HG03064 (cell line): ENCODE results near the gene CCDC102A.
A peak's percentile ranks its signal among the peaks of the same experiment; 100 is the strongest.

ENCODE experiments used
- ATAC-seq: cut with Tn5 transposase; IDR thresholded peaks from one replicate; pipeline ENCODE4 v1.9.1; 2021; ENCODE audit warnings: low read depth; ENCODE audit not compliant: unreplicated experiment

CCDC102A gene

DNA sequence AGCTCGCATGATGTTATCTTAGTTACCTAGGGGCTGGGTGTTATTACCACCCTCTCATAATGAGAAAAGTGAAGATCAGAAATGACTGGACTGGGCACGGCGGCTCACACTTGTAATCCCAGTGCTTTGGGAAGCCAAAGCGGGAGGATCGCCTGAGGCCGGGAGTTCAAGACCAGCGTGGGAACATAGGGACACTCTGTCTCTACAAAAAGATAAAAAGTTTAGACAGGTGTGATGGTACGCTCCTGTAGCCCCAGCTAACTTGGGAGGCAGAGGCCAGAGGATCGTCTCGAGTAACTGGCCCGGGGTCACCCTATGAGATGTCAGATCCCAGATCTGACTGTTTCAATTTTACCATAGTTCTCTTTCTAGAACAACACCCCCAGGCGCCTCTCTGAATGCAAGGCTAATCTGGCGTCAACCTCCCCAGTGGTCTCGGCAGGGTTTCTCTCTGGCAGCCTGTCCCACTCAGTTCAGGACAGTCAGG is 1.9 kb upstream of the CCDC102A start:
- ATAC-seq: no peak

DNA sequence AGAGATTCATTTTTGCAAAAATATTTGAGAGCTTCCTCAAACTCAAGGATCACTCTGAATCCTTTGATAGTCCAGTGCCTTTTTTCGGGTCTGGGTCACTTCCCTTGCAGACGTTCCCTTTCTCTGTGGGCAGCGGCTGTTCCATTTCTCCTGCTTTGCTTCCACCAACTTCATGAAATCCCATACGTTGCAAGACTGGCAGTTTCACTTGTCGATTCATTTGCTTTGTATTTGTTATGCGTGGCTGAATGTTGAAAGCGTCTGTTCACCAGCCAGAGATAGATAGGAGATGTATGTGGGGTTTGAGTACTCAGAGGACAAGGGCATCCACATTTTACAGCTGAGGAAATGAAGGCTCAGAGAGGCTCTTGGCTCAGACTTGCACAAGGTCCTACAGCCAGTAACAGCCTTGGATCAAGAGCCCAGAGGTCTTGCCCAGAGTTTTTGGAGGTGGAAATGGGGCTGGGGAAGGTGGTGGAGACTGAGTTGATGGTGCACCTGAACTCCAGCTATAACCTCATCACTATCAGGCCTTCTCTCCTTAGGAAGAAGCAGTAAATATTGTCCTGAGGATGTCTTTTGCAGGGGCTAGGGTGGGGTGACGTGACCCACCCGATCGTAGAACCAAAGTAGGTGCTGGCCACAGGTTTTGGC is 1.3 kb upstream of the CCDC102A start:
- no peak for ATAC-seq

DNA sequence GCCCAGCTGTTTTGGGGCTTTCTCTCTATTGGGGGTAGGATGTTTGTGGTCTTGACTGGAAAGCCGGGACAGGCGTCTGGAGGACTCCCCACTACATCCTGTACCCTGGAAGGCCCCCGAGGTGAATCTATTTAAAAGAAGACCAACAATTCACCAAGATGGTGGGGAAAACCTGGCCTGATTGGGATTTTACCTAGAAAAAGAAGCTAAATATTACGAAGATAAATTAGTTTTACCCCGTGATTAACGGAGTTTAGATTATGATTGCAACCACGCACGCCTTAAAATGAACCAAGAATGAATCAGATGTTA is 779 bp upstream of the CCDC102A start:
- ATAC-seq: no peak

DNA sequence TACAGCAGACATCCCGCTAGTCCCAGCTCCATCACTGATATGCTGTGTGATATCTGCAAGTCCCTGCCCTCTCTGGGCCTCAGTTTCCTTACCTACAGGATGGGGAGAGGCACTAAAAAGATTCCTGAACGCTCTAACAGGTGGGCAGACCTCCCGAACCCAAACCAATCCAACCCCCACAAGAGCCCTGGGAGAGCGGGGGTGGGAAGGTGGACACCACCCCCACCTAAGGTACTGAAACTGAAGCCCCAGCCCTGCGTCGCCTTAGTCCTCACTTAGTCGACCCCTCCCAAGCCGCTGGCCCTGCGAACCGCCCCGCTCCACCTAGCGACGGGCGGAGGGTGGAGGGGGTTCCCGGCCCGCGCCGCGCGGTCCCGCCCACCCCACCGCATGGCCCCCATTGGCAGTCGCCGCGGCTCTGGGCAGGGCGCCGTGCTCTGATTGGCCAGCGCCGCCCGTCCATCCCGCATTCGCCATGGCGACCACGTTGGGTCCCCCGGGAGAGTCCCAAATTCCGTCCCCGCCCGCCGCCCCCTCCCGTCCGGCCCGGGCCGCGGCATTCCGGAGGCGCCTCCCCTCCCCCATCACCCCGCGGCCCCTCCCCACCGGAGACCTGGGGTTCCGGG is 578 bp downstream of the CCDC102A start:
- peak; percentile 60 for ATAC-seq

DNA sequence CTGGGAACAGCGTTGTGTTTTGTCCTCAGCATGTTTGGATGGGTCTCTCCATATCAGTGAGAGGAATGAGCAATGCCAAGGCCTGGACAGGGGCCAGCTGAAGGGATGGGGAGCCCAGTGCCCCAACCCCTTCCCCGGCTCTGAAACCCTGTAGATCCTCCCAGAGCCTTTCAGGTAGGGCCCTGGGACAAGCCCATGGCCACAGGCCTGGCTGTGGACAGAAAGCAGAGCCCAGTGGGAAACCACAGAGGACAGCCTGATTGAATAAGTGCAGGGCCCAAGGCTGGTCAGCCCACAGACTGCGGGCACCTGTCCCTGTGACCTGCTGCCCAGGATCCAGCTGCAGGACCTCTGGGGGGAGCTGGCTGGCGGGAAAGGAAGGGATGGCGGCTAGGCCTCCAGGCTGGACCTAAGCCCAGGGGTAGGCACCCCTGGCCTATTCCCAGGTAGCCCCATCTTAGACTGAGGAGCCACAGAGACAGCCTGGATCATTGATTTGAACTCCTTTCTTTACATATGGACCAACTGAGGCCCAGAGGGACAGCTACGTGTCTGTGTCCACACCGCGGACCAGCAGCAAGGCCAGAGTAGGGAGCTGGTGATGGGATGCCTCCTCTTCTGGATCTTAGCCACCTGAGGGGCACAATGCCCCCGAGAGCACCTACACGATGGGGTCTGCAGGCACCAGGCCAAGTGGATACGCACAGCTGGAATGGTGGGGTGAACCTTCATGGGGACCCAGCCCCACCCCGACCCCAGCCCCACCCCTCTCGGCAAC is 1.3 kb downstream of the CCDC102A start:
- no peak for ATAC-seq

DNA sequence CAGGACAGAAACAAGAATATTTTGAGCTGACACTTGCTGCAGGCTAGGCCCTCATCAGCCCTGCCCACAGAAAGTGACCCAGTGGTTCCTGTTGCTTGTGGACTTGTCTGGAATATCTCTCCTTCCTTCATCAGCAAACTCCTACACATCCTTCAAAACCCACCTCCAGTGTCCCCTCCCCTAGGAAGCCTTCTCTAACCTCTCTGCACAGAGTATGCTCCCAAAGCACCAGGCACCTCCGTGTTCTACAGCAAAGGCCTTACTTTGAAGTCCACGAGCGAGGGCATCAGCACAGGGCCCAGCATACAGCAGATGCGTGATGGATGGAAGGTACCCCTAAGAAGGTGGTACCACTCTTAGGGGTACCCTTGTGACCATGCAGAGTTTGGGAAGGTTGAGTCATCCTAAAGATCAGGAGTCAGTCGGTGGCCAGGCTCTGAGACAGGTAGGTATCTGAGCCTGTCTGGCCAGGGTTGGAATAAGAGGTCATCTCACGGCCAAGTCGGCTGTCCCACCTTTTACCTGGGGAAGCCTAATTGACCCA is 2.0 kb downstream of the CCDC102A start:
- no peak for ATAC-seq

DNA sequence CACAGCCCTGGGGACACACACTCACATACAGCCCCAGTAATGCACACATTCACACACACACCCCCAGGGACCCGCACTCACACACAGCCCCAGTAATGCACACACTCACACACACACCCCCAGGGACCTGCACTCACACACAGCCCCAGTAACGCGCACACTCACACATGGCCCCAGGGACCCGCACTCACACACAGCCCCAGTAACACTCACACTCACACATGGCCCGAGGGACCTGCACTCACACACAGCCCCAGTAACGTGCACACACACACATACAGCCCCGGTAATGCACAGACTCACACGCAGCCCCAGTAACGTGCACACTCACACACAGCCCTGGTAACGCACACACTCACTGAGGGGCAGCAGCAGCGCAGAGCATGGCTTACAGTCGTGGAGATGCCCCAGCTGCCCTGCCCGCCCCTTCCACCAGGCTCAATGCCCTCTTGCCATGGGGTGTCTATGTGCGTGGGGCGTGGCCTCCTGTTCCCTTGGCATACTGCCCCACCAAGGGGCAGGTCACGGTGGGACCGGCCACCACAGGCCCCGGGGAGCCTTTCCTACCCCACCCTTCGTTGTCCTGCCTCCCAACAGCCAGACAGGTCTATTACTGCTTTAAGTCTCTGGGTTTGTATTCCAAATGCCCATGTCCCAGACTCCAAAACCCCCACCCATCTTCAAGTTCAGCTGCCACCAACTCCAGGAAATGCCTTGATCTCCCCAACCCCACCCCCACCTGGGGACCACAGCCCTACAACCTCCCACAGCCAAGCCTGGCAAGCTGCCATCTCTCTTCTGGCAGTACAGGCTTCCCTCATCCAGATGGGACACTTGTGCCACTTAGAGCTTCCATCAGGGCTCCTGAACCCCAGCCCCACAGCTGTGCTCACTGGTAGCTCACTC is 2.7 kb downstream of the CCDC102A start:
- ATAC-seq: no peak

DNA sequence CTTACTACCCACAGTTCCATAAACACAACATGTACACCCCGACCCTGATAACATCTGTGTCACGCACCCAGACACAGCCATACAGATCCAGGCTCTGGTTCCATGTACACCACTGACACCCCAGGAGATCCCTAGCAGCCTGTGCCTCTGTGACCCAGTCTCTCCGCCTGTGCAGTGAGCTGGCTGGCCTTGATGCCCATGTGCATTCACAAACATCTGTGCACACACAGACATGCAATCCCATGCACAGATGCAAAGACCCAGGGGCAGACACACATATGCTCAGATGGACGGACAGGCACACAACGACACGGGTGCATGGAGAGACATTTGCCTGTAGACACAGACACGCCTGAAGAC is 4.1 kb downstream of the CCDC102A start:
- no peak for ATAC-seq

DNA sequence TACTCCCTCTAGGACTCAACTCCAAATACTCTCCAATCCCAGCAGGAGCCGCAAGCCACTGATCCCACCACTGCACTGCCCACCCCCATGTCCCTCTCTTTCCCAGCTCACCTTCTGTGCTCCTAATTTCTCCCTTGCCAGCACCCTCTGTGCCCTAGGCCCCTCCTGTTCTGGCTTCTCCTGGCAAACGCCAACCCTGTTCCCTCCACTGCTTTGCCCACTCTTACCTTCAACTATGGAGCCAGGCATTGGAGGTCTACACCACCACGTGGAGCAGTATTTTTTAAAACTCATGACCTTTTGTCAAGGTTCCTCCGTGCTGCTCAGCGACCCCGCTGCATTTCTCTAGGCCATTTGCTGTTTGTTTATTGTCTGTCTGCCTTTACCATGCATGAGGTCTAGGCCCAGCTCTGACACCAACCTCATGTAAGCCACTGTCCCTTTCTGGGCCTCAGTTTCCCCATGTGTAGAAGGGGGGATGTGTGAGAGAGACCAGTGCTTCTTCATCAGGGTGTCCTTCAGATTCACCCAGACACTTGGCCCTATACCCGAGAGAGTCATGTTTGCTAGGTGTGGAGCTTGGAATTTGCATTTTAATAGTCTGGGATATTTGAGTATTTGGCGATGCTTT is 4.6 kb downstream of the CCDC102A start:
- ATAC-seq: no peak

DNA sequence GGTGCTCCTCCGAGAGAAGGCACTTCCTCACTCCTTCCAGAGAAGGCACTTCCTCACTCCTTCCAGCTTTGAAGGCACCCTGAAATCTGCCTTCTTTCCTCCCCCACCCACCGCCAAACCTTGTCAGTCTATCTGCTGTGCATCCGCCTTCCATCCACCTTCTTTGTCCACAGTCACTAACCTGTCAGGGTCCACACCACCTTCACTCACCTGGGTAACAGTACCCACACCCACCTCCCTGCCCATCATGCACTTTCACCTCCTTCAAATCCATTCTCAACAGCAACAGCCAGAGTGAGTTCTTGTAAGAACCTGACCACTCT is 5.2 kb downstream of the CCDC102A start:
- ATAC-seq: no peak

DNA sequence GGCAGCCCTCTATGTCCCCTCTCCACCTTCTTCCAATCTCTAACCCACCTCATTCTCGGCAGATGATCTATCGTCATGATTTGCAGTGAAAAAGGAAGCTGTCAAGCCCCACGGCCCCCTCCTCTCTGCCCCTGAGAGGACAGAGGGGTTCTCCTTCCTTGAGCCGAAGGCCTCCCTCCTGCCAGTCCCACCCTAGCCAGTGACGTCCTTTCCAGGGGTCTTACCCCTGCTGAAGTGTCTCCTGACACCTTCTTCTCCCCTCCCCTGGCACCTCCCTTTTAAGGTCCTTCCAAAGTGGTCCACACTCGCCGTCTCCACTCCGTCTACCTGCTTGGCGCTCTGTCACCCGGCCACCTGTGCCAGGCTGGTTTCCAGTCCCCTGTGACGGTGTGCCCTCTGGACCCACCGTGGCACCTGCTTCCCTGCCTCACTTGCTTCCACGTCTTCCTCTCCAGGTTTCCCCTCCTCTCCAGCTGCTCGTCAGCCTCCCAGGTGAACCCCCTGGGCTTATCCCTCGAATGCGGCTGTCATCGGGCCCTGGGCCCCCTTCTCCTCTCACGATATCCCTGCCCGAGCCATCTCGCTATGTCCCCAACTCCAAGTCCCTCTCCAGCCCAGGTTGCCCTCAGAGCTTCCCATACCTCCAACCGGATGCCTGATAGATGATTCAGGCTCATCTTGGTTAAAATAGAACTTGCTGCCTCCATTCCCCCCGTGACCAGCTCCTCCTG is 5.7 kb downstream of the CCDC102A start:
- ATAC-seq: no peak

DNA sequence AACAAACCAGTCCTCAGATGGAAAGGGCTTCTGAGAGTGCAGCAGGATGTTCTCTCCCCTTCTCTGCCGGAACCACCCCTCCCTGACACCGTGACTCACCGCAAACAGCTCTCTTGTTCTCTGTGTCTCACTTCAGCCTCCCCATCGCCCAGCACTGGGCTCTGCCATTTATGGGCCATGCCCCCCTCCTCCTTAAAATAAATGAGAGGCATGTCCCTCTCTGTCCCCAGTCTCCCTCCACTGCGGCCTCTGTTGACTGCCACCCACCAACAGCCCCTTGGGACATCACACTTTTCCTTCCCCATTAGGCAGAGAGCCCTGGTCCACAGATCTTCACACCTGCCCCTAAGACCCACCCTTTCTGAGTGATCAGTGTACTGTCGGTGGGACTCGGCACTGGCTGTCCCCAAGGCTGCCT is 6.3 kb downstream of the CCDC102A start:
- ATAC-seq: peak; percentile 68

DNA sequence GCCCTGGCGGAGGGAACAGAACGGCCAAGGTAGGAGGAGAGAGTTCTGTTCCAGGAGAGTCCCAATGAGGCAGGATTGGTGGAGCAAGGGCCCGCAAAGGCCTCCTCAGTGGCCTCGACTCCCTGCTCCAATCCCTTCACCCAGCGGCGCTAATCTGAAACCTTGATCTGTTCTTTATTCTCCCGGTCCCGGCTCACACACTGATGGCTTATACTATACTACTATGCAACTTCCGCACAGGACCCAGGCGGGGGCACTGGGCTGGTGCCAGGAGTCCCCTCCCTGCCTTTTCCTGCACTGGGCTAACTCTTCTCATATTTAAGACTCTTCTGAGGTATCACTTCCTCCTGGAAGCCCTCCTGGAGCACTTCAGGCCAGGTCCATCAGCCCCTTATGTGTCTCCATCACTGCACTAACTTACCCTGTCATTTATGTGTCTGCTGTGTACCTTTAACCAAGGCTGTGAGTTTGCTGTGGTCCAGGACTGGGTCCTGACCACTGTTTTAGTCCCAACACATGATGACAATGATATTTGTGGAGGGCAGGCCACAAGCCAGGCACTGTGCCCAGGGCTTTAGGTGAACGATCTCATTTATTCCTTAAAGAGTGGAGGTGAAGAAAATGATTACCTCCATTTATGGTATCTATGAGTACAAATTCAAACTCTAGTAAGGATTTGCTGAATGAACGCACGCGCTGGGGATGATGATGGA is 6.8 kb downstream of the CCDC102A start:
- ATAC-seq: no peak

DNA sequence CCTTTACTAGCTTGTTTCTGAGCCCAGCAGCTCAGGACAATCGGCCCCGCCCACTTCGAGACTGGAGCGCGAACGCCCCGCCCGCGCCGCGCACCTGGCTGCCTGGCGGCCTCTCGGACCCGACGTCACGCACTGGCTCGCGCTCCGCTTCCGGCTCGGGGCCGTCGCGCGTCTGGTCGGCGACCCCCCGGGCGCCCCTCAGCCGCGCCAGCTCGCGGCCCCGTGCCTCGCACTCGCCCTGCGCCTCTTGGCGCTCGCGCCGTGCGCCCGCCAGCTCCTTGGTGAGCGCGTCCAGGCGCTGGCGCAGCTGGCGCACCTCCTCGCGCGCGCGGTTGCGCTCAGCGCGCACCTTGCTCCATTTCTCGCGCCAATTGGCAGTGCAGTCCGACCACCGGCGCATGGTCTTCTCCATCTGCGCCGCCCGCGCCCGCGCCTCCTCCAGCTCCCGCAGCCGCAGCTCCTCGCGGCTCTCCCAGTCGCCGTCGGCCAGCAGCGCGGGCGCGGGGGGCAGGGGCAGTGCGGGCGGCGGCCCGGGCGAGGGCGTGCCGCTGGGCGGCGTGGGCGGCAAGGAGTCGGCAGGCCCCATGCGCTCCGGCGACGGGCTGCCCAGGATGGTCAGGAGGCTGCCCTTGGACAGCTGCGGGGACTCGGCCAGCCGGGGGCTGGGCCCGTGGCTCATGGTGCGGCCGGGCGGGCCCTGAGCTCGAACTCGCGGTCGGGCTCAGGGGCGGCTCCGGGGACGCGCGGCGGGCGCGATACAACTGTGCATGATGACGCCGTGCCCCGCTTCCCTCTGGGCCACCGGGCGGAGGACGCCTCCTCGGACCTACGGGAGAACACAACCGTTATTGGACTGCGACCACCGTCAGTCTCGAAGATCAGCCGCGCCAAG is 7.6 kb downstream of the CCDC102A start:
- ATAC-seq: no peak

DNA sequence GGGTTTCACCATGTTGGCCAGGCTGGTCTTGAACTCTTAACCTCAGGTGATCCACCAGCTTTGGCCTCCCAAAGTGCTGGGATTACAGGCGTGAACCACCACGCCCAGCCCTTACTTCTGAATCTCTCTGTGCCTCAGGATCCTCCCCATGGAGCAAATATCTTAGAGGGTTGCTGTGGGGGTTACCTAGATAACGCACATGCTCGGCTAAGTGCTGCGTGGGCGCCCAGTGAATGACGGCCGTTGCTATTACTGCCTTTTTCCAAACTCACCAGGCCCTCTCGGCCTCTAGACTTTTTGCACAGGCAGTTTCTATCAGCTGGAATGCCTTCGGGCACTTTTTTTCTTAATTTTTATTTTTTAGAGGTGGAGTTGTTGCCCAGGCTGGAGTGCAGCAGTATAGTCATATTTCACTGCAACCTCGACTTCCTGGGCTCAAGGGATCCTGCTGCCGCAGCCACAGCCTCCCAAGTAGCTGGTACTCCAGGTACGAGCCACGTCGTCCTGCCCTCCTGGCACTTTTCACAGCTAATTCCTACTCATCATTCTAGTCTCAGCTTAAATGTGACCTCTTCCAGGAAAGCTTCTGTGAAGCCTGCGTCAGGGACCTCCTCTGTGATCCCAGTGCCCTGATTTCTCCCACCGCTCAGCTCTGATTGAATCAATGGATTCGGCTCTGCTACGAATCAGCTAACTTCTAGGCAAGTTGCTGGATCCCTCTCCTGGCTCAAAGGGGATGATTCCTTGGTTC is 8.6 kb downstream of the CCDC102A start:
- no peak for ATAC-seq

DNA sequence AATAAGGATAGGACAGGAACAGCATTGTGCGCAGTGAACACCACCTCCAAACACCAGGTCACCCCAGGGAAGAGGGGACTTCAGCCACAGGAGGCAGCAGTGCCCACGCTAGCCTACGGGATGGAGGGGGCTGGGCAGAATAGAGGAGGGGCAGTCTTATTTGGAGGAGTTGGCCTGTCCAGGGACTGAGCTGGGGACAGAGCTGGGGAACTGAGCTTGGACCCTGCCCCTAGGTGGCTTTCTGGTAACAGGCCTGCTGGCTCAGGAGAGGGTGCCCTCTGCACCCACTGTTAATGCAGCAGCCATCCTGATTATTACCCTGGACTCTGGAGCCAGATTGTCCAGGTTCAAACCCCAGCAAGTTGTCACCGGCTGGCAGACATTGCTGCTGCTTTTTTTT is 9.3 kb downstream of the CCDC102A start:
- ATAC-seq: no peak

DNA sequence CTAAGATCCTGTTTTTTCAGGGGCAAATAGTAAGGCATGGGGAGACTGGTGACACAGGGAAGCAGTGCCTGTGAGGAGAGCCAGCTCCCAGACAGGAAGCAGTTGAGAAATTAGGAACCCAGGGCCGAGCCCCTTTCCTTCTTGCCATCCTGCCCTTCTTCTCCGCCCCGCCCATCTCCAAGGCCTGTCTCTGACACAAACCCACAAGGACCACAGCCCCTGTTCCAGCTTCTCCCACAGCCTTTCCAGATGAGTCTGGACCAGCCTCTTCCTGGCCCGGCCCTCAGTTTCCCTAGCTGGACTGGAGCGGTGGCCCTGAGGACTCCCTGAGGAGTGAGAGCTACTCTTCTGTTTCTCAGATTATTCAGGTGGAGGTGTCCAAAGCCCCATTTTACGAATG is 9.9 kb downstream of the CCDC102A start:
- ATAC-seq: no peak
